Body of pancreas (tissue), 4 donors: ENCODE measurements around the gene ADGRB3.

Experiments used
- CTCF ChIP-seq, 7 experiments: fragments of 450-650 bp in 4 of 7; fragments of 200-600 bp in 3 of 7; sonication (generic) in 3 of 7; IDR thresholded peaks; one replicate each; pipeline ENCODE4 v1.5.1; 2016 to 2019; ENCODE audit warnings: antibody characterized with exemption in 7 of 7
- POLR2A ChIP-seq, 3 donors: fragments of 450-650 bp; IDR thresholded peaks; one replicate each; pipeline ENCODE4 v1.6.1; 2016; ENCODE audit warnings: antibody characterized with exemption in 3 of 3, mild to moderate bottlenecking in 2 of 3

- TF ChIP-seq CTCF (IDR thresholded peaks at IDR 0.05) (peak; percentile 33 to 84 (median 58)), POLR2A (IDR thresholded peaks at IDR 0.05) (no peak)
Measured at GRCh38 chr6:68638230-68638900, 3.3 kb downstream of the ADGRB3 start.
